ENCODE measurements around the gene TNFRSF1B.

GRCh38 chr1:12121212-12122003 lies 45.4 kb upstream of the TNFRSF1B start:
- TF ChIP-seq EZH2 (IDR thresholded peaks at IDR 0.05): no peak
- TF ChIP-seq POLR2AphosphoS5 (IDR thresholded peaks at IDR 0.05; ENCODE audit: borderline replicate concordance, low read depth, low read length): no peak
